Subcutaneous abdominal adipose tissue (tissue), 5 donors: Measurements from ENCODE around the gene ZFX.
"Not testable (repeated sequence)": the region's sequence is repeated elsewhere in the genome, so short reads cannot be mapped to it uniquely, and the experiment has no call there.

Experiments
- H3K27ac ChIP-seq: one replicate; pipeline ENCODE4 v1.7.0; 2013; ENCODE audit warnings: low read depth, mild to moderate bottlenecking, inconsistent platforms, low read length, moderate library complexity
- H3K27me3 ChIP-seq, 5 donors: one replicate each; pipeline ENCODE4 v1.7.0; 2013; ENCODE audit warnings: low read length in 5 of 5, inconsistent platforms in 1 of 5; ENCODE audit not compliant: control insufficient read depth in 5 of 5, insufficient read depth in 4 of 5
- H3K36me3 ChIP-seq, 5 donors: one replicate each; pipeline ENCODE4 v1.7.0; 2013; ENCODE audit warnings: low read length in 5 of 5; ENCODE audit not compliant: control insufficient read depth in 5 of 5, insufficient read depth in 5 of 5
- H3K4me1 ChIP-seq, 5 donors: one replicate each; pipeline ENCODE4 v1.7.0; 2013; ENCODE audit warnings: low read length in 5 of 5, mild to moderate bottlenecking in 3 of 5, moderate library complexity in 1 of 5; ENCODE audit not compliant: control insufficient read depth in 5 of 5, insufficient read depth in 5 of 5
- H3K4me3 ChIP-seq, 5 donors: one replicate each; pipeline ENCODE4 v1.7.0; 2013; ENCODE audit warnings: low read length in 5 of 5, low read depth in 1 of 5
- H3K9ac ChIP-seq, 5 donors: one replicate each; pipeline ENCODE4 v1.7.0; 2013; ENCODE audit warnings: low read length in 5 of 5, mild to moderate bottlenecking in 4 of 5, moderate library complexity in 3 of 5
- H3K9me3 ChIP-seq, 5 donors: one replicate each; pipeline ENCODE4 v1.7.0; 2013; ENCODE audit warnings: low read length in 5 of 5; ENCODE audit not compliant: control insufficient read depth in 5 of 5
- donor health status: healthy.
- donor health status: healthy.
- donor health status: healthy.
- donor health status: healthy.
- donor health status: healthy.

The ZFX gene

DNA sequence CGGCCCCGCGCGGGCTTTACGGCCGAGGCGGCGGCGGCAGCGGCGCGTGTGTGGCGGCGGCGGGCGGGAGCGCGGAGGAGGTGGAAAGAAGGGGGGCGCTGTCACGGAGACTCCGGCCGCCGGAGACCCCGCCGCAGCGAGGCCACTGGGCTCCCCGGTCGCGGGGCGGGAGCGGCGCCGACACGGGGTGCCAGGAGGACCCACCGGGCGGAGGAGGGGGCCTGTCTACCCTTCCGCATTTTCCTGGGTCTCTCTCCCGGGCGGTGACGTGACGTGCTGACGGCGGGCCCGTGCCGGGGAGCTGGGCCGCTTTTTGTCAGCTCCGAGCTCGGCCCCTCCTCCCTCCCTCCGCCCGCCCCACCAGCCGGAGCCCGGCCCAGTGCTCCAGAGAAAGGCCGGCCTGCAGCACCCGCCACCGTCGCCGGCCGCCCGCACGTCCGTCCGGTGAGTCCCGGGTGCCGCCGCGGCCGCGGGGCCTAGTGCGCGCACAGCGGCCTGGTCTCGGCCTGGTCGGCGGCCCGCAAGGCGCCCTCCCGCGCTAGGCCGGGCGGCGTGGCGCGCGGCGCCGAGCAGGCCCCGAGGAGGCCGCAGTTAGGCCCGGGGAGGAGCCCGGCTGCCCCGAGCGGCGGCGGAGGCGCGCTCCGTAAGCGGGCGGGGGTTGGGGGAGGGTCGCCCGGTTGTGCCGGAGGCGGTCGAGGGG is at the start of gene ZFX:
ZFX (plus strand) TSS at position 379 of the 700 bp plus-strand sequence. CDS start 23,014 bp downstream, outside the sequence.
- Histone ChIP-seq H3K9ac (peak within 1 kb of the TSS; percentile 84 to 96 (median 89)), H3K27me3 (no peaks in the 10 kb centered on the region), H3K9me3 (no peaks in the 10 kb centered on the region), H3K4me3 (peak within 1 kb of the TSS; percentile 76 to 94 (median 86)), H3K4me1 (peaks cover 8 to 68% (median 58%) of the 10 kb centered on the region in 5 donors), H3K36me3 (peaks cover 0 to 3% (median 0%) of the 10 kb centered on the region in 5 donors), H3K27ac (peak within 1 kb of the TSS; percentile 94)

DNA sequence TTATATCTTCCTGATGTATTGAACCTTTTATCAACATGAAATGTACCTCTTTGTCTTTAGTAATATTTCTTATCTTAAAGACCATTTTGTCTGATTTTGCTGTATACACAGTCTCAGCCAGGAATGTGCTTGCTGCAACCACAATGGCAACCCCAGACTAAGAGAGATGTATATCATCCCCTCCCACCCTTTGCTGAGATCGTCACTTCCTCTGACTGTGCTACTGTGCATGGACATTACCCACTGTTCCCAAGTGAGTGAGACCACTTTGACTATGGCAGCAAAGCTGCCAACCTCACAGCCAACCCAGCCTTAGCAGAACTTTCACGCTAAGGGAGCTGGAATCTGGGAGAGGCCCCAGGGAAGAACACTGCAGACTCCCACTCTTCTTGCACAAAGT is 48.8 kb upstream of the ZFX start:
- Histone ChIP-seq H3K4me1 (no peaks in the 10 kb centered on the region), H3K36me3 (no peaks in the 10 kb centered on the region), H3K27me3 (peaks cover 0 to 2% (median 0%) of the 10 kb centered on the region in 5 donors), H3K9ac (no peak overlapping the region), H3K9me3 (no peaks in the 10 kb centered on the region), H3K4me3 (no peak overlapping the region), H3K27ac (no peak overlapping the region)

DNA sequence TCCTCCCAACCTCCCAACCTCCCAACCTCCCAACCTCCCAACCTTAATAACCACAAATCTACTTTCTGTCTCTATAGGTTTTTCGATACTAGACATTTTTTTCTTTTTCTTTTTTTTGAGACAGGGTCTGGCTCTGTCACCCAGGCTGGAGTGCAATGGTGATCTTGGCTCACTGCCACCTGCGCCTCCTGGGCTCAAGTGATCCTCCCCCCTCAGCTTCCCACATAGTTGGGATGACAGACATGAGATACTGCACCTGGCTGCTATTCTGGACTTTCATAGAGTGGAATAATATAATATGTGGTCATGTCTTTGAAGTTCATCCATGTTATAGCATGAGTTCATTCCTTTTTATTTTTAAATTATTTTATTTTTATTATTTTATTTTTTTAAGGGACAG is 39.5 kb upstream of the ZFX start:
- no peak overlapping the region for H3K9ac ChIP-seq
- peaks cover 0 to 3% (median 0%) of the 10 kb centered on the region in 5 donors for H3K27me3 ChIP-seq
- H3K9me3 ChIP-seq: no peaks in the 10 kb centered on the region
- H3K36me3 ChIP-seq: no peaks in the 10 kb centered on the region
- no peak overlapping the region for H3K27ac ChIP-seq
- no peak overlapping the region for H3K4me3 ChIP-seq
- no peaks in the 10 kb centered on the region for H3K4me1 ChIP-seq

DNA sequence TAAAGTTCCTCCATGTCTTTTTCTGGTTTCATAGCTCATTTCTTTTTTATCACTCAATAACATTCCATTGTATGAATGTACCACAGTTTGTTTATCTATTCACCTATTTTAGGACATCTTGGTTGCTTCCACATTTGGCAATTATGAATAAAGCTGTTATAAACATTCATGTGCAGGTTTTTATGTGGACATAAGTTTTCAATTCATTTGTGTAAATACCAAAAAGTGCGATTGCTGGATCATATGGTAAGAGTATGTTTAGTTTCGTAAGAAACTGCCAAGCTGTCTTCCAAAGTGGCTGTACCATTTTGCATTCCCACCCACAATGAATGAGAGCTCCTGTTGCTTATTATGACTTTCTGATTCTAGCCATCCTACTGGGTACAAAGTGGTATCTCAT is 36.3 kb upstream of the ZFX start:
- Histone ChIP-seq H3K9ac (no peak overlapping the region), H3K27ac (no peak overlapping the region), H3K4me1 (peaks cover 0 to 11% (median 10%) of the 10 kb centered on the region in 5 donors), H3K9me3 (no peaks in the 10 kb centered on the region), H3K27me3 (peaks cover 0 to 3% (median 0%) of the 10 kb centered on the region in 5 donors), H3K4me3 (no peak overlapping the region), H3K36me3 (no peaks in the 10 kb centered on the region)

DNA sequence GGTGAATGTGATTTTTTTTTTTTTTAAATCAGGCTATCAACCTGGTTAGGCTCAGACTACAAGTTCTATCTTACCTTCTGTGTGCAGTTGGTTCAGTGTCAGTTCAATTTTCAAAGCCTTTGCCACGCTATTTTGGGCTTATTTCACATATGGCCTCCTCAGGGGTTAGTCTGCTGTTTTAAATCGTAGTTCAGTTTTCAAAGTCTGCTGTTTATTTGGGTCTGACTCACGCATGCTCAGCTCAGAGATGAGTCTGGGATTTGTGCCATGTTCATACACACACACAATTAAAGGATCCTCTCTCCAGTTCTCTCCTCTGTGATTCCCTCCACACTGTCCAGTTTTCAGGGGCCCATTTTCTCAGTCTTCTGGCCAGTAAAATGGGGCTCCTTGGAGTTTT is 32.3 kb upstream of the ZFX start:
- peak overlapping the region in 3 of 5 donors; percentile 39 to 64 (median 40) for H3K9ac ChIP-seq
- peak overlapping the region in 3 of 5 donors; percentile 11 to 33 (median 13) for H3K4me3 ChIP-seq
- no peak overlapping the region for H3K27ac ChIP-seq
- no peaks in the 10 kb centered on the region for H3K9me3 ChIP-seq
- peaks cover 0 to 11% (median 10%) of the 10 kb centered on the region in 5 donors for H3K4me1 ChIP-seq
- no peaks in the 10 kb centered on the region for H3K36me3 ChIP-seq
- H3K27me3 ChIP-seq: peaks cover 0 to 6% (median 5%) of the 10 kb centered on the region in 5 donors

DNA sequence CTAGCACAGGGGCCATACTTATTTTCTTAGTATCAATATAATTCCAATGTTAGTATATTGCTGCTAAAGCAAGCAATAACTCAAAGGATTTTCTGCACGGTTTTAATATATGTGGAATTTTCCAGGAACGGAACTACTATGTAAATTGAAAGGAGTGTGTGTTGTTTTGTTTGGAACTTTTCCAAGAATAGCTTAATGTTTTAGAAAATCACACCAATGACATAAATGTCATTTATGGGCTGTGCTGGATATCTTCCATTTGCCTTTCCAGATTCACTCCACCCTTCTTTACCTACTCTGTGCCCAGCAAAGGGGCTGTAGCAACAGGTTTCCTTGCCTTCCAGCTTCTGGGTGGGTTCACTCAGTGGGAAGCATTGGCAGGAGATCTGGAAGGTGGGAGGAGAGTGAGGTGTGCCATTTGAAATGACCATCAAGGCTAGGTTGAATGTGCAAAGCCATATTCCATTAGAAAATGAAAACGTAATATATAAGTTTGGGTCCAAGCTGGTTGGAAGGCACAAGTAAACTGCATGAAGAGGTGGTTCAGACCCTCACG is 25.2 kb upstream of the ZFX start:
- Histone ChIP-seq H3K9me3 (no peaks in the 10 kb centered on the region), H3K27ac (no peak overlapping the region), H3K36me3 (no peaks in the 10 kb centered on the region), H3K9ac (no peak overlapping the region), H3K4me3 (no peak overlapping the region), H3K27me3 (peaks cover 0 to 12% (median 8%) of the 10 kb centered on the region in 5 donors), H3K4me1 (peaks cover 0 to 9% (median 4%) of the 10 kb centered on the region in 5 donors)

DNA sequence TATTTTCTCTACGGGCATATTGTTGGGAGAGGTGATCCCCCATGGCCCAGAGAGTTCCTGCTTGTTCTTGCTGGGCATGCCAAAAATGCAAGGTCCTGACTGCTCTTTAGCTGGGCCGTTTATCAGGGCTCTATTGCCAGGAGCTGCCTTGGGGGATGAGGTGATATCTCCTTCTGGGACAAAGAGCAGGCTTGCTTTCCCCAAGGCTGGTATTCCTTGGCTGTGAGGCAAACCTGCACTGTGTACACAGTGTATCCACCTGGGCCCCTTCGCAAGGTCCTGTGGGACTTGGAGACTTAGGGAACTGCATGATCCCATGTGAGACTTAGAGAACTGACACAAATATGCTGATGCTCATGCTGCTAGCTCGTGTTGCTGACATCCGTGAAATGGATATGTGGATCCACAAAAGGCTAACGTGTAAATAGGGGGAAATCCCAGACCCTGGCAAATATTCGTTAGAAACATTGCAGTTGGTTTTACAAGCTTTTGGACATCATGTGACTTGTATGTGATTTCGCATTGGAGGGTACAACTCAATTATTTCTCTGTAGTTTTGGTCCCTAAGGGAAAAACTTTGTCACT is 24.4 kb upstream of the ZFX start:
- Histone ChIP-seq H3K4me3 (no peak overlapping the region), H3K9ac (no peak overlapping the region), H3K4me1 (peaks cover 0 to 9% (median 4%) of the 10 kb centered on the region in 5 donors), H3K9me3 (no peaks in the 10 kb centered on the region), H3K27me3 (peaks cover 0 to 12% (median 8%) of the 10 kb centered on the region in 5 donors), H3K36me3 (no peaks in the 10 kb centered on the region), H3K27ac (no peak overlapping the region)

DNA sequence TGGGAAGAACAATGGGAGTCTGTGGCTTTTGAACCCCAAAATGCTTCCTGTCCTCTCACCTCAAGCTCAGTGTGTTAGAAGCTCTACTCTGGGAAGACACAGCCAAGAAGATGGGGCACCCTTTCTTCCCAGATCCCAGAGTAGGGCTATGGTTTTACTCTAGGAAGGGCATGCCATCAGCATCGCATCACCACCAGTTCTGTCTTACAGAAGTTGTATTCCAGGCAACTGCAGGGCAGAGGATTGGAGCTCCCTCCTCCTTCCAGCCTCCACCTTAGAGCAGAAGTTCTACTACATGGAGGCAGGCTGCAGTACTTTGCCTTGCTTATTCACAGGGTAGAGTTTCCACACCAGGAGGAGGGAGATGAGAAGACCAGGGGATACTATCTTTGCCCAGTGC is 18.1 kb upstream of the ZFX start:
- Histone ChIP-seq H3K4me3 (no peak overlapping the region), H3K9ac (no peak overlapping the region), H3K9me3 (no peaks in the 10 kb centered on the region), H3K36me3 (no peaks in the 10 kb centered on the region), H3K27ac (no peak overlapping the region), H3K4me1 (no peaks in the 10 kb centered on the region), H3K27me3 (peaks cover 0 to 9% (median 3%) of the 10 kb centered on the region in 5 donors)

DNA sequence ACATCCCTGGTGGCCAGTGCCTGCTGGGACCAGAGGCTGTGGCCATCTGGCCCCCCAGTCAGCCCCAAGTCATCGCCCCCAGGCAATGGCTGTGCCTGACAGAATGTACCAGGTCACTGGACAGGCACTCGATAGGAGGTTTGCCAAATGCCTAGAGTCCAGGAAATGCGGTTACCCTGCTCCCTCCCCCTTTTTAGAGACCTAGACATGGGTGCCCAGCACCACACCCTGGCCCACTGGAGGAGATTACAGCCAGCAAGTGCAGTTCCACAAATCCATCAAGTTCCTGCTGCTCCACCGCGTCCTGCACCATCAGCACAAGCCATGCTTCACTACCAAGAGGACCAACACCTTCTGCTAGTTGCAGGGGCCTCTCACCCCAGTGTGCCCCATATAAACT is 16.2 kb upstream of the ZFX start:
- Histone ChIP-seq H3K27me3 (peaks cover 0 to 9% (median 3%) of the 10 kb centered on the region in 5 donors), H3K36me3 (no peaks in the 10 kb centered on the region), H3K4me3 (no peak overlapping the region), H3K9ac (no peak overlapping the region), H3K27ac (no peak overlapping the region), H3K9me3 (no peaks in the 10 kb centered on the region), H3K4me1 (no peaks in the 10 kb centered on the region)

DNA sequence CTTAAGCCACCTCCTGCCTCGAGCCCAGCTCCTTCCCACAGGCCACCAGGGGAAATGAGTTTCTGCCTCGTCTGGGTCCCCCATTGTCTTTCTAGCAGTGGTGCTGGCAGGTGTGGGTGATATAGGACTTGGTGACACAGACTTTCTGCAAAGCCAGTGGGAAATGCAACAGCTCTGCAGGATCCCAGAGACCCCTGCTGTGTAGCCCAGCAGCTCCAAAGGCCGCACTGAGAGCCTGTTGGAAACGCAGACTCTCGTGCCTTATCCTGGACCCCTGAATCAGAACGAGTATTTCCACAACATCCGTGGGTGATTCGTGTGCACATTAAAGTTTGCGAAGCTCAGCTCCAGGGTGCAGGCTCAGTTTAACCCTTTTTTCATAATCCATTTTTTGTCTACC is 13.8 kb upstream of the ZFX start:
- not testable (repeated sequence) for H3K9ac ChIP-seq, H3K4me3 ChIP-seq, H3K36me3 ChIP-seq, H3K9me3 ChIP-seq, H3K4me1 ChIP-seq, H3K27ac ChIP-seq, H3K27me3 ChIP-seq
